ENCODE results near the gene IL25.

- TF ChIP-seq EZH2 (IDR thresholded peaks at IDR 0.05; ENCODE audit: low read depth), result no peak
- TF ChIP-seq, protein P1, sequence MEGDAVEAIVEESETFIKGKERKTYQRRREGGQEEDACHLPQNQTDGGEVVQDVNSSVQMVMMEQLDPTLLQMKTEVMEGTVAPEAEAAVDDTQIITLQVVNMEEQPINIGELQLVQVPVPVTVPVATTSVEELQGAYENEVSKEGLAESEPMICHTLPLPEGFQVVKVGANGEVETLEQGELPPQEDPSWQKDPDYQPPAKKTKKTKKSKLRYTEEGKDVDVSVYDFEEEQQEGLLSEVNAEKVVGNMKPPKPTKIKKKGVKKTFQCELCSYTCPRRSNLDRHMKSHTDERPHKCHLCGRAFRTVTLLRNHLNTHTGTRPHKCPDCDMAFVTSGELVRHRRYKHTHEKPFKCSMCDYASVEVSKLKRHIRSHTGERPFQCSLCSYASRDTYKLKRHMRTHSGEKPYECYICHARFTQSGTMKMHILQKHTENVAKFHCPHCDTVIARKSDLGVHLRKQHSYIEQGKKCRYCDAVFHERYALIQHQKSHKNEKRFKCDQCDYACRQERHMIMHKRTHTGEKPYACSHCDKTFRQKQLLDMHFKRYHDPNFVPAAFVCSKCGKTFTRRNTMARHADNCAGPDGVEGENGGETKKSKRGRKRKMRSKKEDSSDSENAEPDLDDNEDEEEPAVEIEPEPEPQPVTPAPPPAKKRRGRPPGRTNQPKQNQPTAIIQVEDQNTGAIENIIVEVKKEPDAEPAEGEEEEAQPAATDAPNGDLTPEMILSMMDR (conservative IDR thresholded peaks at IDR 0.05), result no peak
Measured at GRCh38 chr14:23376482-23377197, 4.0 kb downstream of the IL25 start, which contains the start of gene CMTM5.
